Nephron progenitor cell (in vitro differentiated cells): ENCODE results near the gene UBE2E1.

Source experiments
- DNase-seq: peaks from one replicate; pipeline ENCODE4 v3.0.0; 2021
- H3K27ac Mint-ChIP-seq: 2 replicates; pipeline ENCODE4 v1.8.0; 2021; ENCODE audit warnings: mild to moderate bottlenecking, moderate library complexity, mixed read lengths
- H3K27me3 Mint-ChIP-seq: 2 replicates; pipeline ENCODE4 v1.8.0; 2021; ENCODE audit warnings: mild to moderate bottlenecking, low read depth, mixed read lengths; ENCODE audit not compliant: poor library complexity
- H3K36me3 Mint-ChIP-seq: 2 replicates; pipeline ENCODE4 v1.8.0; 2021; ENCODE audit warnings: low read depth, mixed read lengths
- H3K4me1 Mint-ChIP-seq: 2 replicates; pipeline ENCODE4 v1.8.0; 2021; ENCODE audit warnings: mixed read lengths
- H3K4me3 Mint-ChIP-seq: 2 replicates; pipeline ENCODE4 v1.8.0; 2021; ENCODE audit warnings: mild to moderate bottlenecking, moderate library complexity, mixed read lengths
- H3K9me3 Mint-ChIP-seq: 2 replicates; pipeline ENCODE4 v1.8.0; 2021; ENCODE audit warnings: mild to moderate bottlenecking, moderate library complexity, mixed read lengths
- CTCF ChIP-seq: fragments of 200-600 bp; sonication (generic); IDR thresholded peaks from 2 replicates; pipeline ENCODE4 v1.5.0; 2021; ENCODE audit warnings: antibody characterized with exemption

The UBE2E1 gene

DNA sequence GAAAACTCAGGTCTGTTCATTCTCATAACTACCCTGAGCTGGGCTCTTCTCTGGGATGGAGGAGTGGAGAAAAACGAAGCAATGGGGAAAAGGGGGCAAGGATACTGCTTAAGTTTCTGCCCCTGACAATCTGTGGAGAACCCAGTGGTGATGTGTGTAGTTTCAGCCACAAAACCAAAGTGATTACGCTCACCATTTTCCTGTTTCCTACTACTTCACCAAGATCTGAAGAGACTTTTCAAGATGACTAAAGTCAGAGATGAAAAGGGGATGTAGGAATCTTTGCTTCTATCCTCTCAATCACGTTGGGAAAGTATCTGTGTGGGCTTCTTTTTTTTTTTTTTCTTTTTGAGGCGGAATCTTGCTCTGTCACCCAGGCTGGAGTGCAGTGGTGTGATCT is 8.3 kb upstream of the UBE2E1 start:
- Mint-ChIP-seq H3K27me3 (peaks cover 7% of the 10 kb centered on the region), H3K4me3 (no peak overlapping the region), H3K9me3 (no peaks in the 10 kb centered on the region), H3K36me3 (no peaks in the 10 kb centered on the region), H3K27ac (no peak overlapping the region), H3K4me1 (peaks cover 8% of the 10 kb centered on the region)
- DNase-seq, result no peak
- TF ChIP-seq CTCF, result no peak

DNA sequence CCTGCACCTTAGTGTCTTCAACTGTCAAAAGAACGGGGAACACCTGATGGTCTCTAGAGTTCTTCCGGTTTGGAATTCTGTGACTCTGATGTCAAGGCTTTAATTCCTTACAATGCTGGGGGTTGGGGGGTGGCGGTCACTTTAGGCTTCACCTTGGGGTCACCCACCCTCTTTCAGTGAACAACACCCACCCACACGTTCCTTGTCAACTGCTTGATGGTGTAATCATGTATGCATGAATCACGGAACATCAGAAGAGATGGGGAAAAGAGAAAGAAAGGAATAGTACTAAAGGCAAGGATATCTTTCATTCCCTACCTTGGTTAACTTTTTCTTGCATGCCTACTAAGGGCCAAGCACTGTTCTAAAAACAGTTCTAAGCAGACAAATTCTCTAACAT is 7.3 kb upstream of the UBE2E1 start:
- Mint-ChIP-seq H3K36me3 (no peaks in the 10 kb centered on the region), H3K27ac (no peak overlapping the region)

GRCh38 chr3:23798876-23799275 is 6.9 kb upstream of the UBE2E1 start:
- H3K9me3 Mint-ChIP-seq, result no peaks in the 10 kb centered on the region
- no peaks in the 10 kb centered on the region for H3K36me3 Mint-ChIP-seq
- DNase-seq, result no peak
- peaks cover 14% of the 10 kb centered on the region for H3K4me1 Mint-ChIP-seq
- H3K27me3 Mint-ChIP-seq, result peaks cover 5% of the 10 kb centered on the region
- TF ChIP-seq CTCF, result no peak
- H3K27ac Mint-ChIP-seq, result no peak overlapping the region
- no peak overlapping the region for H3K4me3 Mint-ChIP-seq

More for the DNA sequence above, 7.3 kb upstream of the UBE2E1 start:
- Mint-ChIP-seq H3K4me3 (no peak overlapping the region), H3K4me1 (peaks cover 13% of the 10 kb centered on the region), H3K9me3 (no peaks in the 10 kb centered on the region), H3K27me3 (peaks cover 9% of the 10 kb centered on the region)
- TF ChIP-seq CTCF, result no peak
- DNase-seq, result no peak

GRCh38 chr3:23800731-23801130 is 5.0 kb upstream of the UBE2E1 start:
- no peaks in the 10 kb centered on the region for H3K9me3 Mint-ChIP-seq
- H3K4me1 Mint-ChIP-seq, result peaks cover 33% of the 10 kb centered on the region
- peaks cover 7% of the 10 kb centered on the region for H3K27me3 Mint-ChIP-seq
- H3K36me3 Mint-ChIP-seq, result no peaks in the 10 kb centered on the region
- TF ChIP-seq CTCF, result no peak
- H3K27ac Mint-ChIP-seq, result no peak overlapping the region
- DNase-seq, result no peak
- H3K4me3 Mint-ChIP-seq, result no peak overlapping the region

GRCh38 chr3:23804441-23805209 is 1.1 kb upstream of the UBE2E1 start:
- Mint-ChIP-seq H3K27me3 (peaks cover 7% of the 10 kb centered on the region), H3K27ac (peak overlapping the region; percentile 42), H3K9me3 (no peaks in the 10 kb centered on the region), H3K36me3 (peaks cover 16% of the 10 kb centered on the region), H3K4me1 (peaks cover 52% of the 10 kb centered on the region), H3K4me3 (peak overlapping the region; percentile 91)
- DNase-seq, result peak; percentile 18
- TF ChIP-seq CTCF, result no peak

GRCh38 chr3:23805210-23805632 is 534 bp upstream of the UBE2E1 start:
- H3K4me1 Mint-ChIP-seq, result peaks cover 58% of the 10 kb centered on the region
- no peaks in the 10 kb centered on the region for H3K9me3 Mint-ChIP-seq
- H3K4me3 Mint-ChIP-seq, result peak overlapping the region; percentile 91
- H3K27me3 Mint-ChIP-seq, result peaks cover 7% of the 10 kb centered on the region
- peaks cover 16% of the 10 kb centered on the region for H3K36me3 Mint-ChIP-seq
- no peak for TF ChIP-seq CTCF
- no peak for DNase-seq
- peak overlapping the region; percentile 98 for H3K27ac Mint-ChIP-seq
